ENCODE data around the gene DENND5B. TPM values are rescaled to one million over a fixed set of nuclear protein-coding genes. Genes with fewer than 3 reads are reported as not detected.
"Not testable (repeated sequence)": the region's sequence is repeated elsewhere in the genome, so short reads cannot be mapped to it uniquely, and the experiment has no call there.

The DENND5B gene
- total RNA-seq, 4 donors from 2014 or later = 32.2 to 59.2 (median 57.2) TPM

DNA sequence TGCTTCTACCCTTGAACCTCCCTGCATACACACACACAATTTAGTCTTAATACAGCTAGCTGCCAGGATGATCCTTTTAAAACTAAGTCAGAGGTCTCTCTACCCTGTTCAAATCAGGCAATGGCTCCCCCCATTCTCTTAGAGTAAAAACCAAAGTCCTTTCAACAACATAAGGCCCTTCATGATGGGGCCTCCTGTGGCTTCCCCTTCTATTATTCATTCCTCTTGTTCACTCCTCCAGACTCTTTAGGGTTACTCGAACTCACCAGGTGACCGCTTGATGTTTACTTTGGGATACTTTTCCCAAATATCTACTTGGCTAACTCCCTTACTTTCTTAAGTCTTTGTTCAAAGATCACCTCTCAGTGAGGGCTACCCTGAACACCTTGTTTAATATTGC lies 30.4 kb downstream of the DENND5B start:
- Histone ChIP-seq H3K4me3 (no peak overlapping the region), H3K27me3 (no peaks in the 10 kb centered on the region), H3K4me1 (no peaks in the 10 kb centered on the region), H3K9me3 (no peaks in the 10 kb centered on the region), H3K36me3 (no peaks in the 10 kb centered on the region), H3K27ac (no peak overlapping the region)
- TF ChIP-seq, protein P1, sequence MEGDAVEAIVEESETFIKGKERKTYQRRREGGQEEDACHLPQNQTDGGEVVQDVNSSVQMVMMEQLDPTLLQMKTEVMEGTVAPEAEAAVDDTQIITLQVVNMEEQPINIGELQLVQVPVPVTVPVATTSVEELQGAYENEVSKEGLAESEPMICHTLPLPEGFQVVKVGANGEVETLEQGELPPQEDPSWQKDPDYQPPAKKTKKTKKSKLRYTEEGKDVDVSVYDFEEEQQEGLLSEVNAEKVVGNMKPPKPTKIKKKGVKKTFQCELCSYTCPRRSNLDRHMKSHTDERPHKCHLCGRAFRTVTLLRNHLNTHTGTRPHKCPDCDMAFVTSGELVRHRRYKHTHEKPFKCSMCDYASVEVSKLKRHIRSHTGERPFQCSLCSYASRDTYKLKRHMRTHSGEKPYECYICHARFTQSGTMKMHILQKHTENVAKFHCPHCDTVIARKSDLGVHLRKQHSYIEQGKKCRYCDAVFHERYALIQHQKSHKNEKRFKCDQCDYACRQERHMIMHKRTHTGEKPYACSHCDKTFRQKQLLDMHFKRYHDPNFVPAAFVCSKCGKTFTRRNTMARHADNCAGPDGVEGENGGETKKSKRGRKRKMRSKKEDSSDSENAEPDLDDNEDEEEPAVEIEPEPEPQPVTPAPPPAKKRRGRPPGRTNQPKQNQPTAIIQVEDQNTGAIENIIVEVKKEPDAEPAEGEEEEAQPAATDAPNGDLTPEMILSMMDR (IDR thresholded peaks at IDR 0.05) = no peak
- TF ChIP-seq POLR2A (IDR thresholded peaks at IDR 0.05) = no peak
- no peak for DNase-seq

DNA sequence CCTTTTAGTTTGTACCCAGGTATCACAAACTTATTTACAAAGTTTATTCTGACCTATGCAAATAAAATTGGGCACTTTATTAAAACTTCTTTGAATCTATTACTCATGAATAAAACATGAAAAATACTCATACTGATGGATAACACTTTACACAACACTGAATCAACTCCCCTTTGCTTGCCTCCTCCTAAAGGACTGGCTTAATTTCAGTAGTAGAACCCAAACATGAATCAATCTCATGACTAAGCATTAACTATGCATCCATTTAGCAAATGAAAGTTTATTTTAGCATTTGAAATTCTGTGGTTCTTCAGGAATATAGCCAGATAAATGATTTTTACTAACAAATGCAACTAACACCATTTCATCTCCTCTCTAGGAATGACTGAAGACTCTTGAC lies 32.4 kb downstream of the DENND5B start:
- TF ChIP-seq, protein P1 (IDR thresholded peaks at IDR 0.05) = no peak
- no peak for TF ChIP-seq POLR2A (IDR thresholded peaks at IDR 0.05)
- no peak overlapping the region for H3K27ac ChIP-seq
- H3K36me3 ChIP-seq = no peaks in the 10 kb centered on the region
- H3K4me3 ChIP-seq = no peak overlapping the region
- no peaks in the 10 kb centered on the region for H3K27me3 ChIP-seq
- H3K9me3 ChIP-seq = no peaks in the 10 kb centered on the region
- no peak for DNase-seq
- H3K4me1 ChIP-seq = no peaks in the 10 kb centered on the region

DNA sequence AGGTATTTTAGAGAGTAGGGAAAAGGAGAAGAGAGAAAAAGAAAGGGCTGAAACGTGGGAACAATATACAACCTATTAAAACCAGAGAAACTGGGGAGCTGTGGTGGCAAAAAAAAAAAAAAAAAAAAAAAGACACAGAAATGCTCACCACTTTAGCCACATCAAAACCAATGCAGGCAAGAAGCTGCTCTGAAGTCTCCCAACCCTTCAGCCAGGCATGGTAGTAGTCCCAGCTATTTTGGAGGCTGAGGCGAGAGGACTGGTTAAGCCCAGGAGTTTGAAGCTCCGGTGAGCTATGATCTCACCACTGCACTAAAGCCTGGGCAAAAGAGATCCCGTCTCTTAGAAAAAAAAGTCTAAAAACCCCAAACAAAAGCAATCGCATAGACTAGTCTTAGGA lies 33.2 kb downstream of the DENND5B start:
- H3K9me3 ChIP-seq = no peaks in the 10 kb centered on the region
- TF ChIP-seq POLR2A (IDR thresholded peaks at IDR 0.05) = no peak
- TF ChIP-seq, protein P1 (IDR thresholded peaks at IDR 0.05) = no peak
- H3K27me3 ChIP-seq = no peaks in the 10 kb centered on the region
- no peak overlapping the region for H3K4me3 ChIP-seq
- DNase-seq = no peak
- H3K27ac ChIP-seq = no peak overlapping the region
- H3K36me3 ChIP-seq = no peaks in the 10 kb centered on the region
- no peaks in the 10 kb centered on the region for H3K4me1 ChIP-seq

DNA sequence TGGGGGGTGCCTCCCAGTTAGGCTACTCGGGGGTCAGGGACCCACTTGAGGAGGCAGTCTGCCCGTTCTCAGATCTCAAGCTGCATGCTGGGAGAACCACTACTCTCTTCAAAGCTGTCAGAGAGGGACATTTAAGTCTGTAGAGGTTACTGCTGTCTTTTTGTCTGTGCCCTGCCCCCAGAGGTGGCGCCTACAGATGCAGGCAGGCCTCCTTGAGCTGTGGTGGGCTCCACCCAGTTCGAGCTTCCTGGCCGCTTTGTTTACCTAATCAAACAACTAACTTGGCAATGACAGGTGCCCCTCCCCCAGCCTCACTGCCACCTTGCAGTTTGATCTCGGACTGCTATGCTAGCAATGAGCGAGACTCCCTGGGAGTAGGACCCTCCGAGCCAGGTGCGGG lies 35.5 kb downstream of the DENND5B start:
- H3K27me3 ChIP-seq, DNase-seq, H3K9me3 ChIP-seq, H3K4me3 ChIP-seq, H3K27ac ChIP-seq, H3K36me3 ChIP-seq, H3K4me1 ChIP-seq: not testable (repeated sequence)

DNA sequence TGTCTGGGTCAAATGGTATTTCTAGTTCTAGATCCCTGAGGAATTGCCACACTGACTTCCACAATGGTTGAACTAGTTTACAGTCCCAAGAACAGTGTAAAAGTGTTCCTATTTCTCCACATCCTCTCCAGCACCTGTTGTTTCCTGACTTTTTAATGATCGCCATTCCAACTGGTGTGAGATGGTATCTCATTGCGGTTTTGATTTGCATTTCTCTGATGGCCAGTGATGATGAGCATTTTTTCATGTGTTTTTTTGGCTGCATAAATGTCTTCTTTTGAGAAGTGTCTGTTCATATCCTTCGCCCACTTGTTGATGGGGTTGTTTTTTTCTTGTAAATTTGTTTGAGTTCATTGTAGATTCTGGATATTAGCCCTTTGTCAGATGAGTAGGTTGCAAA lies 40.3 kb downstream of the DENND5B start:
- not testable (repeated sequence) for H3K9me3 ChIP-seq, DNase-seq, H3K4me3 ChIP-seq, H3K36me3 ChIP-seq, H3K27me3 ChIP-seq, H3K27ac ChIP-seq, H3K4me1 ChIP-seq

DNA sequence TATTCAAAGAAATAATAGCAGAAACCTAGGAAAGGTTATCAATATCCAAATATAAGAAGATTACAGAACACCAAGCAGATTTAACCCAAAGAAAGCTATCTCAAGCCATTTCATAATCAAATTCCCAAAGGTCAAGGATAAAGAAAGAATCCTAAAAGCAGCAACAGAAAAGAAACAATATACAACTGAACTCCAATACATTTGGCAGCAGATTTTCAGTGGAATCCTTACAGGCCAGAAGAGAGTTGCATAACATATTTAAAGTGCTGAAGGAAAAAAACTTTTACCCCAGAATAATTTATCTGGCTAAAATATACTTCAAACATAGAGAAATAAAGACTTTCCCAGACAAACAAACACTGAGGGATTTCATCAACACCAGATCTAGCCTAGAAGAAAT lies 54.3 kb downstream of the DENND5B start:
- Histone ChIP-seq H3K4me3 (no peak overlapping the region), H3K36me3 (no peaks in the 10 kb centered on the region)
- no peak for TF ChIP-seq POLR2A (IDR thresholded peaks at IDR 0.05)
- TF ChIP-seq, protein P1 (IDR thresholded peaks at IDR 0.05) = no peak

DNA sequence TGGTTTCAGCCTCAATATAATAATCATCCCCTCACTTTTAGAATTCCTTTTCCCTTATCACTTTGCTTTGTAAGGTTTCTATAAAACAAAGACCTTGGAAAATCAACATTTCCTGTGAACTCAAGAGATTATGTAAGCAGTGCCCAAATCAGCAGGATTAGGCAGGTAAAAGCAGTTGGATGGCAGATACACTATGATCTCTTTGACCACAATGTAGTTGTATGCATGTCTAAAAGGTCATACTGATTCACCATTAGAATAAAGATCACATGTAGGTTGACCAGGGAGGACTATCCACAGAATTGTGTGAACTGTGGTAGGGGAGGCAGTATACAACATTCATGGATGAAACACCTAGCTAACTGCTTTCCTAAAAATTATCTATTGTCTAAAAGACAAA lies 57.5 kb downstream of the DENND5B start:
- no peak for DNase-seq
- H3K27me3 ChIP-seq = no peaks in the 10 kb centered on the region
- H3K27ac ChIP-seq = no peak overlapping the region
- H3K9me3 ChIP-seq = no peaks in the 10 kb centered on the region
- H3K4me3 ChIP-seq = no peak overlapping the region
- TF ChIP-seq, protein P1 (IDR thresholded peaks at IDR 0.05) = no peak
- TF ChIP-seq POLR2A (IDR thresholded peaks at IDR 0.05) = no peak
- H3K36me3 ChIP-seq = no peaks in the 10 kb centered on the region
- H3K4me1 ChIP-seq = no peaks in the 10 kb centered on the region

More for the DNA sequence above, 54.3 kb downstream of the DENND5B start:
- no peak overlapping the region for H3K27ac ChIP-seq
- H3K4me1 ChIP-seq = no peaks in the 10 kb centered on the region
- no peaks in the 10 kb centered on the region for H3K9me3 ChIP-seq
- no peak for DNase-seq
- no peaks in the 10 kb centered on the region for H3K27me3 ChIP-seq

All from Peyer's patch (tissue), 4 donors.